Measurements from ENCODE around the gene CPSF3. TPM values are rescaled to one million over a fixed set of nuclear protein-coding genes. Genes with fewer than 3 reads are reported as not detected.

The CPSF3 gene
- total RNA-seq, 1 experiment from 2014 or later, result 95.5 TPM

GRCh38 chr2:9423922-9424272 is 443 bp downstream of the CPSF3 start:
- Histone ChIP-seq H4K91ac (ENCODE audit: insufficient read length, low read depth, low read length) (no peak overlapping the region), H3T11ph (ENCODE audit: low read length) (no peak overlapping the region), H4K20me1 (ENCODE audit: control insufficient read depth, insufficient read depth, insufficient read length) (no peaks in the 10 kb centered on the region), H4K5ac (ENCODE audit: insufficient read length, low read depth, low read length) (no peak overlapping the region), H2AK5ac (ENCODE audit: insufficient read length, low read length) (no peak overlapping the region), H3K27me3 (ENCODE audit: insufficient read depth, low read length) (no peaks in the 10 kb centered on the region), H2BK15ac (ENCODE audit: low read depth, low read length) (no peak overlapping the region), H3K27ac (ENCODE audit: insufficient read length, low read depth, low read length) (peak overlapping the region; percentile 48), H3K23ac (ENCODE audit: insufficient read length, low read depth, low read length) (no peak overlapping the region), H2BK20ac (ENCODE audit: low read depth, low read length, poor library complexity, severe bottlenecking) (no peak overlapping the region), H3K23me2 (ENCODE audit: insufficient read length, low read depth, low read length, poor library complexity, severe bottlenecking) (peaks cover 13% of the 10 kb centered on the region), H2AFZ (ENCODE audit: low read length) (no peak overlapping the region), H2BK5ac (ENCODE audit: insufficient read length, low read length) (peak overlapping the region; percentile 60), H3K18ac (ENCODE audit: insufficient read length, low read depth, low read length) (no peak overlapping the region), H3K79me1 (ENCODE audit: insufficient read depth, low read depth, low read length, poor library complexity, severe bottlenecking) (no peaks in the 10 kb centered on the region), H2BK12ac (ENCODE audit: insufficient read length, low read depth, low read length) (no peak overlapping the region), H3K4me1 (ENCODE audit: insufficient read depth, low read length) (no peaks in the 10 kb centered on the region), H3K4ac (ENCODE audit: low read depth, low read length) (no peak overlapping the region), H4K8ac (replicated peaks; ENCODE audit: insufficient read length, low read depth, low read length) (no peak overlapping the region), H2BK120ac (ENCODE audit: low read depth, low read length, poor library complexity, severe bottlenecking) (no peak overlapping the region), H3K14ac (ENCODE audit: insufficient read depth, low read length) (peak overlapping the region; percentile 92; the same call in 1 of the 2 replicates), H3K79me2 (ENCODE audit: insufficient read depth, low read length) (peaks cover 2% of the 10 kb centered on the region; the same call in 1 of the 2 replicates), H3K9ac (ENCODE audit: extremely low read depth, insufficient read length, low read length) (peak overlapping the region; percentile 97), H3K56ac (ENCODE audit: insufficient read length, low read depth, low read length) (no peak overlapping the region), H3K9me3 (ENCODE audit: control insufficient read depth, low read depth, low read length) (no peaks in the 10 kb centered on the region), H3K4me2 (ENCODE audit: insufficient read depth, insufficient read length, low read length) (peak overlapping the region; percentile 78)
- peaks cover 10% of the 10 kb centered on the region for H3K27me3 Mint-ChIP-seq (ENCODE audit: low read depth)
- H3K27ac Mint-ChIP-seq, result peak overlapping the region; percentile 87 to 92 (median 91)
- no peak overlapping the region for H3K4me3 Mint-ChIP-seq
- peaks cover 9 to 11% of the 10 kb centered on the region in 2 experiments for H3K4me1 Mint-ChIP-seq
- peaks cover 3 to 5% (median 5%) of the 10 kb centered on the region in 3 experiments; a peak in 5 of 7 replicates for H3K36me3 Mint-ChIP-seq (ENCODE audit: insufficient read depth in 1 of 3, low read depth in 3 of 3)
- WGBS (ENCODE audit: extremely low coverage, insufficient read length, low lambda C conversion rate), result no CpG with 5 or more reads among the region's 21 CpGs
- H3K9me3 Mint-ChIP-seq, result no peaks in the 10 kb centered on the region
- DNase-seq, result no peak
- TF ChIP-seq CTCF (conservative IDR thresholded peaks at IDR 0.05), result no peak
